Epithelial cell of esophagus (primary cell): ENCODE measurements around the gene FXR2.
A peak's percentile ranks its signal among the peaks of the same experiment; 100 is the strongest.

Experiments used
- DNase-seq: peaks from one replicate; pipeline ENCODE4 v3.0.0; 2010; ENCODE audit warnings: low read depth
- H3K4me3 ChIP-seq: 2 replicates; pipeline ENCODE4 v1.5.1; 2011; ENCODE audit warnings: mild to moderate bottlenecking, low read length, control low read depth
- TF ChIP-seq, protein P1 (sequence below): IDR thresholded peaks from 2 replicates; pipeline ENCODE4 v1.5.1; 2011; ENCODE audit warnings: low read depth, mild to moderate bottlenecking, low read length, control low read depth, inconsistent platforms; ENCODE audit not compliant: insufficient read depth; ENCODE audit errors: missing control alignments

The FXR2 gene

DNA sequence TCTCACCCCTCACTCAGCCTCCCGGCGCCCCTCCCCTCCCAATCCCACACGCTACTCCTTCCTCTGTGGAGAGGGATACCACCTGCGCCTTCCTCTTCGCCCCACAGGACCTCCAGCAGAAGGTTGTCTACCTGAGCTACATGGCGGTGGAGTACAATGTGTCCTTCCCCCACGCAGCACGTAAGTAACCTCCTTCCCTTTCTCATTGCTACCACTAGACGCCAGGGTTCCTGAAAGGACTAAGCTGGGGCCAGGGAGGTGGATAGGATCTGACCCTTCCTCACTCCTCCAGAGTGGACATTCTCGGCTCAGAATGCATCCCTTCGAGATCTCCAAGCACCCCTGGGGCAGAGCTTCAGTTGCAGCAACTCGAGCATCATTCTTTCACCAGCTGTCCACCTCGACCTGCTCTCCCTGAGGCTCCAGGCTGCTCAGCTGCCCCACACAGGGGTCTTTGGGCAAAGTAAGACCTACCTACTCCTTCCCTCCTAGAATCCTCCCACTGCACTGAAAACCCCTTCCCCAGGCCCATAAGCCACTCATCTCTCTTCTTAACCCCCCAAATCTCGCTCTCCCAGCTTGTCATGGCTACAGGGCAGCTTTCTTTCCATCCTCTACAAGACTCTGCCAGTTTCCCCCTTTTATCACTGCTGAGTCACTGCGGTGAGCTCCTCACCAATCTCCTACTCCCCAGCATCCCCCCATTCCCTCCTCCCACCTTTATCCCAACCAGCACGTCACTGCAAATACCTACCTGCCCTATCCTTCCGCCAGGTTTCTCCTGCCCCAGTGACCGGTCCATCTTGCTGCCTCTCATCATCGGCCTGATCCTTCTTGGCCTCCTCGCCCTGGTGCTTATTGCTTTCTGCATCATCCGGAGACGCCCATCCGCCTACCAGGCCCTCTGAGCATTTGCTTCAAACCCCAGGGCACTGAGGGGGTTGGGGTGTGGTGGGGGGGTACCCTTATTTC lies 33.8 kb downstream of the FXR2 start:
- peak; percentile 60 for DNase-seq
- no peak overlapping the region for H3K4me3 ChIP-seq
- TF ChIP-seq, protein P1, sequence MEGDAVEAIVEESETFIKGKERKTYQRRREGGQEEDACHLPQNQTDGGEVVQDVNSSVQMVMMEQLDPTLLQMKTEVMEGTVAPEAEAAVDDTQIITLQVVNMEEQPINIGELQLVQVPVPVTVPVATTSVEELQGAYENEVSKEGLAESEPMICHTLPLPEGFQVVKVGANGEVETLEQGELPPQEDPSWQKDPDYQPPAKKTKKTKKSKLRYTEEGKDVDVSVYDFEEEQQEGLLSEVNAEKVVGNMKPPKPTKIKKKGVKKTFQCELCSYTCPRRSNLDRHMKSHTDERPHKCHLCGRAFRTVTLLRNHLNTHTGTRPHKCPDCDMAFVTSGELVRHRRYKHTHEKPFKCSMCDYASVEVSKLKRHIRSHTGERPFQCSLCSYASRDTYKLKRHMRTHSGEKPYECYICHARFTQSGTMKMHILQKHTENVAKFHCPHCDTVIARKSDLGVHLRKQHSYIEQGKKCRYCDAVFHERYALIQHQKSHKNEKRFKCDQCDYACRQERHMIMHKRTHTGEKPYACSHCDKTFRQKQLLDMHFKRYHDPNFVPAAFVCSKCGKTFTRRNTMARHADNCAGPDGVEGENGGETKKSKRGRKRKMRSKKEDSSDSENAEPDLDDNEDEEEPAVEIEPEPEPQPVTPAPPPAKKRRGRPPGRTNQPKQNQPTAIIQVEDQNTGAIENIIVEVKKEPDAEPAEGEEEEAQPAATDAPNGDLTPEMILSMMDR: no peak

DNA sequence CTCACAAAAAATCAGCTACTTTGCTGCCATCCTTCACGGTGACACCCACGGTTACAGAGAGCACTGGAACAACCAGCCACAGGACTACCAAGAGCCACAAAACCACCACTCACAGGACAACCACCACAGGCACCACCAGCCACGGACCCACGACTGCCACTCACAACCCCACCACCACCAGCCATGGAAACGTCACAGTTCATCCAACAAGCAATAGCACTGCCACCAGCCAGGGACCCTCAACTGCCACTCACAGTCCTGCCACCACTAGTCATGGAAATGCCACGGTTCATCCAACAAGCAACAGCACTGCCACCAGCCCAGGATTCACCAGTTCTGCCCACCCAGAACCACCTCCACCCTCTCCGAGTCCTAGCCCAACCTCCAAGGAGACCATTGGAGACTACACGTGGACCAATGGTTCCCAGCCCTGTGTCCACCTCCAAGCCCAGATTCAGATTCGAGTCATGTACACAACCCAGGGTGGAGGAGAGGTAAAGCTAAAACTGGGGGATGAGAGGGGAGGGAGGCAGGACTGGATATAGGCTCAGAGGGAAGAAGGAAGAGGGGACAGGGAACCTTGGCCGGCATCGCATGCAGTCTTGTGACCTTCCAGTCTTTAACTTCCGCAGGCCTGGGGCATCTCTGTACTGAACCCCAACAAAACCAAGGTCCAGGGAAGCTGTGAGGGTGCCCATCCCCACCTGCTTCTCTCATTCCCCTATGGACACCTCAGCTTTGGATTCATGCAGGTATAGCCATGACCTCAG lies 34.7 kb downstream of the FXR2 start:
- no peak for DNase-seq
- TF ChIP-seq, protein P1: no peak
- H3K4me3 ChIP-seq: peak overlapping the region; percentile 35

DNA sequence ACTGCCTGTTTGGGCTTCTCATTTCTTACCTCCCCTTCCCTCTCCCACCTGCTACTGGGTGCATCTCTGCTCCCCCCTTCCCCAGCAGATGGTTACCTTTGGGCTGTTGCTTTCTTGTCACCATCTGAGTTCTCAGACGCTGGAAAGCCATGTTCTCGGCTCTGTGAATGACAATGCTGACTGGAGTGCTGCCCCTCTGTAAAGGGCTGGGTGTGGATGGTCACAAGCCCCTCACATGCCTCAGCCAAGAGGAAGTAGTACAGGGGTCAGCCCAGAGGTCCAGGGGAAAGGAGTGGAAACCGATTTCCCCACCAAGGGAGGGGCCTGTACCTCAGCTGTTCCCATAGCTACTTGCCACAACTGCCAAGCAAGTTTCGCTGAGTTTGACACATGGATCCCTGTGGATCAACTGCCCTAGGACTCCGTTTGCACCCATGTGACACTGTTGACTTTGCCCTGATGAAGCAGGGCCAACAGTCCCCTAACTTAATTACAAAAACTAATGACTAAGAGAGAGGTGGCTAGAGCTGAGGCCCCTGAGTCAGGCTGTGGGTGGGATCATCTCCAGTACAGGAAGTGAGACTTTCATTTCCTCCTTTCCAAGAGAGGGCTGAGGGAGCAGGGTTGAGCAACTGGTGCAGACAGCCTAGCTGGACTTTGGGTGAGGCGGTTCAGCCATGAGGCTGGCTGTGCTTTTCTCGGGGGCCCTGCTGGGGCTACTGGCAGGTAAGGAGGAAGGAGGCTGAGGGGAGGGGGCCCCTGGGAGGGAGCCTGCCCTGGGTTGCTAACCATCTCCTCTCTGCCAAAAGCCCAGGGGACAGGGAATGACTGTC lies 35.5 kb downstream of the FXR2 start, which contains the start of gene CD68:
TSS of gene CD68 (plus strand) at position 638 of the 833 bp plus-strand sequence. CDS start at position 678, 40 bp downstream.
- H3K4me3 ChIP-seq: peak within 1 kb of the TSS; percentile 35
- TF ChIP-seq, protein P1: no peak
- peak; percentile 98 for DNase-seq

DNA sequence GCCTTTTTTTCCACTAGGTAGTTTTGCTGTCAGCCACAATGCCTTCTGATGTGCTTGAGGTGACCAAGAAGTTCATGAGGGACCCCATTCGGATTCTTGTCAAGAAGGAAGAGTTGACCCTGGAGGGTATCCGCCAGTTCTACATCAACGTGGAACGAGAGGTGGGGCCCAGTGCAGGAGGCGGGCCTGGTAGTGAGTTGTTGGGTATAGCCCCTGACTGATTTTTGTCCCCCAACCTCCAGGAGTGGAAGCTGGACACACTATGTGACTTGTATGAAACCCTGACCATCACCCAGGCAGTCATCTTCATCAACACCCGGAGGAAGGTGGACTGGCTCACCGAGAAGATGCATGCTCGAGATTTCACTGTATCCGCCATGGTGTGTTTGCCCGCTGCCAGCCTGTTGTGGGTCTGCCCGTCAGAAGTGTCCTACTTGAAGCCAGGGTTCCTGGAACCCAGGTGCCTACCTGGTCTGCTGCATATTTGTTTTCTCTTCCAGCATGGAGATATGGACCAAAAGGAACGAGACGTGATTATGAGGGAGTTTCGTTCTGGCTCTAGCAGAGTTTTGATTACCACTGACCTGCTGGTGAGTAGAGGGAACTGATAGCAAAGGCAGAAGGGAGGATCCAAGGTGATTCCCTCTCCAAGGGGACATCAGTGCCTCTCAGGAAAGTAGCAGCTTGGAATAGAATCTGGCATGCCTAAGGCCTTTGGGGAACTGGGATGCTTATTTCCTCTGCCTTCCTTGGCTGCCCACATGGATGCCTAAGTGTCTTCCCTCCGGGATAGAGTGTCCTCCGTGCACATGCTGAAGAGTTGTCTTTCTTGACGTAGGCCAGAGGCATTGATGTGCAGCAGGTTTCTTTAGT lies 37.1 kb downstream of the FXR2 start:
- H3K4me3 ChIP-seq: no peak overlapping the region
- TF ChIP-seq, protein P1: no peak
- DNase-seq: no peak

DNA sequence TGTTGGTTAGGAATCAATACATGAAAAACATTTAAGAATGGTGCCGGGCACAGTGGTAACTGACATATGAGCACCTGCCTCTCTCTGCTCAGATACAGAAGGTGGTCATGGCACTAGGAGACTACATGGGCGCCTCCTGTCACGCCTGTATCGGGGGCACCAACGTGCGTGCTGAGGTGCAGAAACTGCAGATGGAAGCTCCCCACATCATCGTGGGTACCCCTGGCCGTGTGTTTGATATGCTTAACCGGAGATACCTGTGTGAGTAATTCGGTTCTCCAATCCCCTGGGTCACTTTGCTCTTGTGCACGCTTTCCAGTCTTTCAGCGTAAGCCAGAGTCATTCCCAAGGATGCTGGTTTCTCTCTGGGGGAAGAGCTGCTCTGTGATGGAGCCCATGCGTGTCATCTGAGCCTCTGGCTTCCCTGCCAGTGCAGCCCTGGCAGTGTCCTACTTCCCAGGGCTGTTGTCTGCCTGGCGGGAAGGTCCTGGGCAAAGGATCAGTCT lies 38.2 kb downstream of the FXR2 start:
- TF ChIP-seq, protein P1: no peak
- DNase-seq: no peak
- H3K4me3 ChIP-seq: no peak overlapping the region
